SW 1271 (cell line): ENCODE measurements around the gene PCNX4.

Experiments used
- DNase-seq, 2 experiments: peaks; one replicate each; lab custom pipeline; 2025; lab: John Stamatoyannopoulos, UW

PCNX4 gene

GRCh38 chr14:60101786-60102185 lies 10.1 kb downstream of the PCNX4 start:
- no peak for DNase-seq

DNA sequence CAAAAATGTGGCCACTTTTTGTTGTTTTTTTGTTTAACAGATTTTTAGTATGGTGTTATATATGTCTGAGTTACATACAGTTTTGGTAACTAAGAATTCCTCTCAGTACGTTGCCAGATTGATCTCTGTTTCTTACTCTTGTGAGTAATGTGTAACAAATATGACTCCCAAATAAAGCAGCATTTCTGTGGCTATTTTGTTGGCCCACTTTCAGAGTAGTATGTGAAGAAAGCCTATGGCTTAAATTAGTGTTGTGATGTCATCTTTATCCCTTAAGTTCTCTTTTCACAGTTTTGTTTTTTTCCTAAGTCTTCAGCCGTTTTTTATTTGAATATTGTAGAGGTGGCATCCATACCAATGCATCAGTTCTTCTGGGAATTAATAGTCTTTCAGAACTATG lies 10.7 kb downstream of the PCNX4 start:
- no peak for DNase-seq

- DNase-seq: no peak
Measured at GRCh38 chr14:60106339-60106738, 14.6 kb downstream of the PCNX4 start.

DNA sequence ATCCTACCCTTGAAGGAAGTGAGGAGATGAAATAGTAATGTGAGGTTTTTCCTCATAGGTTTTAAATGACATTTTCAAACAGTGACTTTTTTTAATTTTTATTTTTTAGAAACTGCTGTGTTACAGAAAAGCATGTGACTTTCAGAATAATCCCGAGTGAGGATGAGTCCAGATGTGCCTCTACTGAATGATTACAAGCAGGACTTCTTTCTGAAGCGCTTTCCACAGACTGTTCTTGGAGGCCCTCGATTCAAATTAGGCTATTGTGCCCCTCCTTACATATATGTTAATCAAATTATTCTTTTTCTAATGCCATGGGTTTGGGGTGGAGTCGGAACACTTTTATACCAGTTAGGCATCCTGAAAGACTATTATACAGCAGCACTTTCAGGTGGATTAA lies 15.8 kb downstream of the PCNX4 start:
- DNase-seq: no peak

- no peak for DNase-seq
Measured at GRCh38 chr14:60111732-60112131, 20.0 kb downstream of the PCNX4 start.

- no peak for DNase-seq
Measured at GRCh38 chr14:60114881-60115280, 23.2 kb downstream of the PCNX4 start.

DNA sequence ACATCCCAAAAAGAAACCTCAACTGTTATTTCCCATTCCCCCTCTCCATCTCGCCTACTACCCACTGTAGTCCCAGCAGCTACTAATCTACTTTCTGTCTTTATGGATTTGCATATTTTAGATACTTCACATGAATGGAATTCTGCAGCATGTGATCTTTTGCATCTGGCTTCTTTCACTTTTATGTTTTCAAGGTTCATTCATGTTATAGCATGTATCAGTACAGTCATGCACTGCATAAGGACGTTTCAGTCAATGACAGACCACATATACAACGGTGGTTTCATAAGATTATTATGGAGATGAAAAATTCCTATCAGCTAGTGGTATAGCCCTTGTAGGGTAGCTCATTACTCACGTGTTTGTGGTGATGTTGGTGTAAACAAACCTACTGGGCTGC lies 24.5 kb downstream of the PCNX4 start:
- no peak for DNase-seq

GRCh38 chr14:60125918-60126317 lies 34.2 kb downstream of the PCNX4 start:
- no peak for DNase-seq

GRCh38 chr14:60133487-60133886 lies 41.8 kb downstream of the PCNX4 start:
- no peak for DNase-seq

DNA sequence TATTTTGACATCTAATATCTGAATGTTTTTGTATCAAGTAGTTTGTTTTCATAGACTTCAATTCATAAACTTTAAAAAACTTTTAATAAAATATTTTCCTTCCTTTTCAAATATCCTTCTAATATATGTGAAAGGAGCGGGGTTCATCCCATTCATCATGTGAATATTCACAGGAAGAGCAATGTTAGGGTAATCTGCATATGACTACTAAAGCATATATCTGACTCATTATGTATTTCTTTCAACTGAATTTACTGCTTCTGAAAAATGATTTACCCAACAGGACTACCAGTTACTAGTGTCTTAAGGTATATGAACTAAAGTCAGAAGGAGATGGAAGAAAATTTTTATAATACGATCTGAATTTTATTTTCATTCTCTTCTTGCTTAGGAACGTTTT lies 43.0 kb downstream of the PCNX4 start:
- DNase-seq: no peak

DNA sequence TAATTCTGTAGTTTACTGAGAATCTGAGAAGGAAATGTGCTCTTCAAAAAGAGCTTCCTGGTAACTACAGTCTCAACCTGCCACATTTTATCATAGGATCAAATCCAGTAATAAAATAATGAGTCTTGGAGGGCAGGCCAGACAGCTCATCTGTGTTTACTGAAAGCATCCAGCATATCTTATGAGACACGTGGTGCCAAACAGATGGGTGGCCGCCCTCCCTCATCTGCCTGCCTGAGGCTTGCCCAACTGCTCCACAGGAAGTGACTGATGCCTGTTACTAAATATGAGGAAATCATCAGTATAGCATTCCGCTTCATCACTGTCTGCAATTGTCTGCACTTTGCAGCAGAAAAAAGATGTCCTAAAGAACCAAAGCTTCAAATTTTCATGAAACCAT lies 60.0 kb downstream of the PCNX4 start:
- peak; percentile 74 to 94 for DNase-seq

GRCh38 chr14:60153991-60154390 lies 62.3 kb downstream of the PCNX4 start:
- DNase-seq: no peak

GRCh38 chr14:60154671-60155070 lies 62.9 kb downstream of the PCNX4 start:
- DNase-seq: no peak

GRCh38 chr14:60160422-60160821 lies 68.7 kb downstream of the PCNX4 start:
- no peak for DNase-seq

DNA sequence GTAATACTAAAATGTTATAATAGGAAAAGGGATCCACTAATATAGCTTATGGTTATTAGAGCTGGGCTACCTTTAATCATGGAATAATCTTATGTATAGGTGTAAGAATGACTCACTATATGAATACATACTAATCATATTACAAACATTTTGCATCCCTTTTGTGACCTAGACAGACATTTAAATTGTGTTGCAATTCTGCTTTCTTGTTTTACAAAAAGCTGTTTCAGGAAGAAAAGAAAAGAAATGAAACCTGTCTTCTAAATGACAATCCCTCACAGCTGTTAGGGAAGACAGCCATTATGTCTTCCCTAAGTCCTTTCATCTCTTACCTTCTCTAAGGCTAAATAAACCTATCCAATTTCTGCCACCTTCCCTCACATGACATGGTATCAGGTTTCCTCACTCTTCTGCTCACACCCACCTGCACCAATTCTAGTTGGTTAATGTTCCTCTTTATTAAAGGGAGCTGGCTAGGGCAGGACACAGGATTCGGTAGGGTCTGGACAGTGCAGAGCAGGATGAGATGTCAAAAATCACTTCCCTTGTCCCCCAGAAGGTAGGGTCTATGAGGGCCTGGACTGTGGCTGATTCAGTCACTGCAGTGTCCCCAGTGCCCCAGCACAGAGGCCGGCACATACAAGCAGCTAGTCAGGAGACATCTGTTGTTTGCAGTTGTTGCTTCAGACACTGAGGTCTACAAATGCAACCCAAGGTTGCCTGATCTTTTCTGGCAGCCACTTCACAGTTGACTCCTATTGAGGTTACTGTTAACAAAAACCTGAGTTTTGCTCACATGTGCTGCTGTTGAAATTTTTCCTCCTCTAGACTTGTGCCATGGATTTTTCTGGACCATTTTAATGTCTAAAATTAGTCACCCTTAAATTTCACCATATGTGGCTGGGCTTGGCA lies 69.7 kb downstream of the PCNX4 start:
- DNase-seq: no peak

DNA sequence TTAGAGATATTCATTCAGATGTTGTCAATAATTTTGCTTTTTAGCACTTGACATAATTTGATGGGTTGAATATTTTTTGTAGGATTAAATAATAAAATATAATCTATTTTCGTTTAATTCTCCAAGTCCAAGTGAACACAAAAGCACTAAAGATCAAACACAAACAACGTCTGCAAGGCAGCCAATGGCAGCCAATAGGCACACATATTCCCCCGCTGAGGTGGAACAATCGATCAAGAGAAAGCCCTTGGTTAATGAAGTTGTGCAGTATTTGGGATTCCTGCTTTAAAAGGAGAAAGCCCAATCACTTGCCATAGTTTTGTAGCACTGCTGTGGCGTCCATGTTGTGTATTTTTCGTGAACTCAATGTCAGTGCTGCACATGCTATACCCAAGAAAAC lies 72.0 kb downstream of the PCNX4 start:
- DNase-seq: no peak

GRCh38 chr14:60164404-60164711 lies 72.6 kb downstream of the PCNX4 start:
- no peak for DNase-seq

DNA sequence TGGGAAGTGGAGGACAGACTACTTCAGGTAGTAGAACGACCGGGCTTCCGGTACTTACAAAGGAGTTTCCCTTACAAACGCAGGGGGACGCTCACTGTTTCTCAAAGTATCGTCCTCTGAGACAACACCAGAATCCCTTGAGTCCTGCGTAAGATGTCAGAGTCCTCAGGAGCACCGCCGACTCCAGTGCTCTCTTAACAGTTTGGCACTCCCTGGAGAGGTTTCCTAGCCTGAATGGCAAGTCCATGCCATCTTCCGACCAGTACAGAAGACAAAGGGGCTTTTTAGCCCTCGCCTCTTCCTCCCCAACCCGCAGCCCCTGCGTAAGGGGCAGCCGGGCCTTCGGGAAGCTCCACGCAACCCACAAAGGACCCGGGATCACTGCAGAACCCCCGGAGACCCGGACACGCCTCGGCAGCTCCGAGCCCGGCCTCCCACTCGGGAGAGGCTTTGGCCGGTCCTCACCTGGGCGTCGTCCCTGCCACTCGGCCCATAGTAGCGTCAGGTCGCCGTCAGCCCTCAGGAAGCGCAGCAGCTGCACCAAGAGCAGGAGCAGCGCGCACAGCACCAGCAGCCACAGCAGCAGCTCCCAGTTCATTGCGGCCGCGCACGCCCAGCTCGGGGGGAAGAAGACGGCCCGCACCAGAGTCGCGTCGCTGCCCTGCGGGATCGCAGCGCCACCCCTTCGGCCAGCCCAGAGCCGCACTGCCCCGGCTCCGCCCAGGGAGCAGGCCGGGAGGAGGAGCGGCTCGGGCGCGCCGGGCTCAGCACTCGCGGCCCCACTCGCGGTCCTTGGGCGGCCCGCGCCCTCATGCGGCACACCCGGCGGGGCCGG lies 73.2 kb downstream of the PCNX4 start, which contains the start of gene DHRS7:
Gene DHRS7, minus strand, starts transcription at position 687 of the 835 bp plus-strand sequence. Its CDS starts 89 bp downstream, at position 598.
- peak; percentile 32 to 73 for DNase-seq

- DNase-seq: no peak
Measured at GRCh38 chr14:60165547-60165876, 73.8 kb downstream of the PCNX4 start.

GRCh38 chr14:60166142-60166541 lies 74.4 kb downstream of the PCNX4 start:
- no peak for DNase-seq

DNA sequence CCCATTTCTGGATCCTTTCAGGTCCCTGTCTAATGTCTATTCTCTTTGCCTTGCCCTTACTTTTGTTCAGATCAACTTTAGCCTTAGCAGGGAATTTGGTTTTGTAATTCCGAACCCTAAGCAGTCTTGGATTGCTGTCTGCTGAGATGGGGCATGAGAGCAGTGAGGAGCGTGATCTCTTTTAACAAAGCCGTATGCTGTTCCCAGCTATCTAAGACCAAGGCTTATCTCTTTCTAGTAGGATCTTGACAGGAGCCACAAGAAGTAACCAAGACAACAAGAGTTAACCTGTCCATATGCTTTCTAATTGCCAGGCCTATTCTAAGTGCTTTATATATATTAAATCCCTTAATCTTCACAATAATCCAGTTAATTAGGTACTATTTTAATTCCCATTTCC lies 78.0 kb downstream of the PCNX4 start:
- DNase-seq: no peak

GRCh38 chr14:60170948-60171347 lies 79.2 kb downstream of the PCNX4 start:
- DNase-seq: no peak

DNA sequence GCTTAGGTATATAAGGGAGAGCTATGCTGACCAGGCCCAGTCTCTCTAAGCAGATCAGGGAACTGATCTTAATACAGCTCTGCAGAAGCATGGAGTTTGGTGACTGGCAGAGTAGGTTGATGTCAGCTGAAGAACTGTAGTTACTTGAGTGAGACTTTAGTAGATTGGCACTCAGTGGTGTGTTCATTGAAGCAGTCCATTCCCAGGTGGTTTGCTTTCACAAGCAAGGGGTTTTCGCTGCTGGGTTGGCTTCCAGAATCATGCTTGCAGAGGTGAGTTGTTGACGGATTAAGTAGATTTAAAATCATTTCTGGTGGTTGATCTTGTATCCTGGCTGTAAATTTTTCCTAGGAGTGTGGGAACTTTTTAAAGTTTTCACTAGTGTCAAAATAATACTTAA lies 80.0 kb downstream of the PCNX4 start:
- no peak for DNase-seq
